HTERT RPE-1 (cell line): ENCODE results near the gene ARL14EPL.
"Not testable (repeated sequence)": the region's sequence is repeated elsewhere in the genome, so short reads cannot be mapped to it uniquely, and the experiment has no call there.

Experiments used
- in situ Hi-C: fragments of 300-500 bp; cut with MboI; formaldehyde crosslinking; loops from 4 replicates; pipeline ENCODE4 v1.14.3; 2020; ENCODE audit warnings: low sequenced_read_pairs

The ARL14EPL gene

DNA sequence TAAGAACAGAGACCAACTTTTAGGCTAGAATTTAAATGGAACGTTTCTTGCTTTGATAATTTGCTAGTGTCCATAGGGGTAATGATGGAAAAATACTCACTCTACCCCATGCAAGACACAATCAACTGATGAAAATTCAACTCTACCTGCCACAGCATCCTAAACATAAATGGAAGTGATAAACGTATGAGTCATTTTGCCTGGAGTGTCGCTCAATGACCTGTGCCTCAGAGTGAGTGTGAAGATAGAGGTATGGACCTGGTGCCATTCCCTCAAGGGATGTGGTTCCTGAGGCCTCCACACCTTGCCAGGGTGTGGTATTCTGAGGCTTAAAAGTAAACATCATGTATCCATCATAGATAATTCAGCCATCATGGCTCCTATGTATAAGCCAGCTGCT lies 14.0 kb downstream of the ARL14EPL start:
- in situ Hi-C loops = no loop called here

- in situ Hi-C loops = no loop called here
Observed at GRCh38 chr5:116046823-116047222, 14.6 kb downstream of the ARL14EPL start.

DNA sequence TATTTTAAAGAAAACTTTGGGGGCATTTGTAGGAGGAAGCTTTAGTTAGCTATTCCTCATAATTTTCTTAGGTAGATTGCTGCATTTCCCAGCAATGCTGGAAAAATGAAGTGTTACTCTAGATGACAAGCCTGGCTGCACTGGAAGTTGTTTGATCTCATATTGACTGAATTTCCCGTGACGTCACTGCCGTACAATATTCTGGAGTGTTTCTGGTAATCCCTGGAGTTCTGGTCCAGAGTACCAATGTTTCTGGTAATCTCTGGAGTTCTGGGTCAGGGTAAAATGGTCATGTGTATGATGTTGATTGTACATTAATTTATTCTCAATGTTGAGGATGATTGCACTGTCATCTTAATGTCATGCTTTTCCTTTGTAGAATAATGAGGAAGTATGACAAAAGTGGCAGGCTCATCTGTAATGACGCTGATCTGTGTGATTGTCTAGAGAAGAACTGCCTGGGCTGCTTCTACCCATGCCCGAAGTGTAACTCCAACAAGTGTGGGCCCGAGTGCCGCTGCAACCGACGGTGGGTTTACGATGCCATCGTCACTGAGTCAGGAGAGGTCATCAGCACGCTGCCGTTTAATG lies 26.2 kb downstream of the ARL14EPL start:
- in situ Hi-C loops = no loop called here

GRCh38 chr5:116062352-116062751 lies 30.1 kb downstream of the ARL14EPL start:
- in situ Hi-C loops = no loop called here

DNA sequence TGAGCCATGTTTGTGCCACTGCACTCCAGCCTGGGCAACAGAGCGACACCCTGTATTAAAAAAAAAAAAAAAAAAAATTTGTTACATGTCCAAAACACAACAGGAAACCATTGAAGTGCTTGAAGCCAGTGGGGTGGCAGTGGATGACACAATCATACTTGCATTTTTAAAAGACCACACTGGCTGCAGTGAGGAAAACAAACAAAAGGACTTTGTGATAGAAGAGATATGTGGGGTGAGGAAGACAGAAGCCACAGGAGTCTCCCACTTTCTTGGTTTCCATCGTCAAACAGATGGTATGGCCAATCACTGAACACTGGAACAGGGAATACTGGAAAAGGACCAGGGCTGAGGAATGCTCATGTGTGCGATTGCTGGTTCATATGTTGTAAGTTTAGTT lies 31.7 kb downstream of the ARL14EPL start:
- in situ Hi-C loops = no loop called here

- in situ Hi-C loops = no loop called here
Observed at GRCh38 chr5:116068028-116068632, 35.9 kb downstream of the ARL14EPL start.

GRCh38 chr5:116071211-116071610 lies 38.9 kb downstream of the ARL14EPL start:
- in situ Hi-C loops = no loop called here

DNA sequence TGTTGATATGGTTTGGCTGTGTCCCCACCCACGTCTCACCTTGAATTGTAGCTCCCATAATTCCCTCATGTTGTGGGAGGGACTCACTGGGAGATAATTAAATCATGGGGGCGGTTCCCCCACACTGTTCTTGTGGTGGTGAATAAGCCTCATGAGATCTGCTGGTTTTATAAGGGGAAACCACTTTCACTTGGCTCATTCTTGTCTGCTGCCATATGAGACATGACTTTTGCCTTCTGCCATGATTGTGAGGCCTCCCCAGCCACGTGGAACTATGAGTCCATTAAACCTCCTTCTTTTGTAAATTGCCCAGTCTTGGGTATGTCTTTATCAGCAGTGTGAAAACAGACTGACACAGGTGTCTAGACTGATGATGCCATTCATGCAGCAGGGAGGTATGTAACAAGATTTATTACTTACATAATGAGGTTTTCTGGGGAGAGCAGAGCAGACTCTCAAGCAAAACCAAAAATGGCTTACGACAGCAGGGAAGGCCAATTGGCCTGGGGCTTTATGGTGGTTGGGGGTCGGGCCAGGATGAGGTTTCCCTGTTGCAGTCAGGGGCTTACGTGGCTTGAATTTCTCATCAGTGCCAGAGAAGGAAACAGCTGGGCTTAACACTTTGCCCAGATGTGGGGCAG lies 43.0 kb downstream of the ARL14EPL start:
- in situ Hi-C loops = no loop called here

DNA sequence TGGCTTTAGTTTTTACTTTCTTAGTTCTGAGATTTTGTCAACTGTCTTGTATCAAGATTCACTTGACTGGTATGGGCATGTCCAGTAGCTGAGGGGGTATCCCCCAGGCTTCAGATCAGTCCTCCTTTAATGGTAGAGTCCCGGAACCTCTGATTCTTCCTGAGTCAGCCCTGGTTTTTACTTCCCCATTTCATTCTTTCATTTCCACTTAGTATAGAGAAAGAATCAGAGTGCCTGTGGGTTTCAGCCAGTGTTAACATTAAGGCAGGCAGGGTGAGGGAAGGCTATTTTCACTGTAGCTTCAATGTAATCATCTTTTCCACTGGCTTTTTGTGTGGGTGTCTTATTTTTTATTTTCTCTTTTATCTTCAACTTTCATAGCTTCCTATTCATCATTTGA lies 44.2 kb downstream of the ARL14EPL start:
- in situ Hi-C loops = no loop called here

GRCh38 chr5:116078199-116078598 lies 45.9 kb downstream of the ARL14EPL start:
- in situ Hi-C loops = no loop called here

- in situ Hi-C loops = no loop called here
Observed at GRCh38 chr5:116084287-116084691, 52.0 kb downstream of the ARL14EPL start.

DNA sequence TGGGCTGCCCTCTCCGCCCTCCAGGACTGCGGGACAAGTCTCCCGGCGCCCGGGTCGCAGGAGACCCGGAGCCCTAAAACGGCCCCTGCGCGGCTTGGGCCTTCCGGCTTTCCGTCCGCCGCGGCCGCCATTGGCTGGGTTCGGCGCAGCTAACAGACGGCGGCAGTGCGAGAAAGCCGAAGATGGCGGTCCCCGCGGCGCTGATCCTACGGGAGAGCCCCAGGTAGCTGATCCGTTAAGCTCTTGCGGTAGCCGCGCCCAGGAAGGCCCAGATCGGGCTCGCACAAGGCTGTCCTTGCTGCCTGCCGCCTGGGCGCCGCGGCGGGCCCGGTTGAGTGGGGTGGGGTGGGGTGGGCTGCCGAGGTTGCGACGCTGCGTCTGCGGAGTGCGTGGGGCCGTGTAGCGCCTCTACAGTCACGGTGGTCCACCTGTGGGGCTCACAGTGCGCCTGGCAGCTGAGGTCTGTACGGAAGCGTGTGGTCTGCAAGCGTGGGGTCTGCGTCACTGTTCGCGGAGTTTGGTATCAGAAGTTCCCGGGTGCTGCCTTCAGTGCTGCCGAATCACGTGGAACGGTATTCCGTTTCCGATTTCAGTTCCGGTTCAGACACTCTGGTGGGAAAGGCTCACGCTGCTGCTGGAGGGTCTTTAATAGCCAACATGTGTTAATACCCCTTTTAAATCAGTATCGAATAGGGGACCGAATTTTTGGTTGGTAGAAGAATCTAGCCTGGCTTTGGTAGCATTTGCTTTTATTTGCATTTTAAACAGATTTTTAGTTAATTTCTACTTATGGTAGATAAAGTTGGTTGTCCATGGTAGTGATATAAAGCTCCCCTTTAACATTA lies 52.8 kb downstream of the ARL14EPL start, which contains the start of gene COMMD10:
Gene COMMD10, plus strand, starts transcription at position 155 of the 845 bp plus-strand sequence.
- in situ Hi-C loops = no loop called here

GRCh38 chr5:116086309-116086708 lies 54.0 kb downstream of the ARL14EPL start:
- in situ Hi-C loops = not testable (repeated sequence)

- in situ Hi-C loops = no loop called here
Observed at GRCh38 chr5:116088062-116088461, 55.8 kb downstream of the ARL14EPL start.

- in situ Hi-C loops = no loop called here
Observed at GRCh38 chr5:116090302-116090701, 58.0 kb downstream of the ARL14EPL start.

- in situ Hi-C loops = no loop called here
Observed at GRCh38 chr5:116091416-116091815, 59.1 kb downstream of the ARL14EPL start.

GRCh38 chr5:116097301-116097700 lies 65.0 kb downstream of the ARL14EPL start:
- in situ Hi-C loops = no loop called here

GRCh38 chr5:116098998-116099397 lies 66.7 kb downstream of the ARL14EPL start:
- in situ Hi-C loops = no loop called here

DNA sequence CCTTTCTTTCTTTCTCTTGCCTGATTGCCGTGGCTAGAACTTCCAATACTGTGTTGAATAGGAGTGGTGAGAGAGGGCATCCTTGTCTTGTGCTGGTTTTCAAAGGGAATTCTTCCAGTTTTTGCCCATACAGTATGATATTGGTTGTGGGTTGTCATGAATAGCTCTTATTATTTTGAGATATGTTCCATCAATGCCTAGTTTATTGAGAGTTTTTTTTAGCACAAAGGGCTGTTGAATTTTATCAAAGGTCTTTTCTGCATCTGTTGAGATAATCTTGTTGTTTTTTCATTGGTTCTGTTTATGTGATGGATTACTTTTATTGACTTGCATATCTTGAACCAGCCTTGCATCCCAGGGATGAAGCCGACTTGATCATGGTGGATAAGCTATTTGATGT lies 72.7 kb downstream of the ARL14EPL start:
- in situ Hi-C loops = not testable (repeated sequence)
